ENCODE measurements around the gene DDX51.

DDX51 gene

DNA sequence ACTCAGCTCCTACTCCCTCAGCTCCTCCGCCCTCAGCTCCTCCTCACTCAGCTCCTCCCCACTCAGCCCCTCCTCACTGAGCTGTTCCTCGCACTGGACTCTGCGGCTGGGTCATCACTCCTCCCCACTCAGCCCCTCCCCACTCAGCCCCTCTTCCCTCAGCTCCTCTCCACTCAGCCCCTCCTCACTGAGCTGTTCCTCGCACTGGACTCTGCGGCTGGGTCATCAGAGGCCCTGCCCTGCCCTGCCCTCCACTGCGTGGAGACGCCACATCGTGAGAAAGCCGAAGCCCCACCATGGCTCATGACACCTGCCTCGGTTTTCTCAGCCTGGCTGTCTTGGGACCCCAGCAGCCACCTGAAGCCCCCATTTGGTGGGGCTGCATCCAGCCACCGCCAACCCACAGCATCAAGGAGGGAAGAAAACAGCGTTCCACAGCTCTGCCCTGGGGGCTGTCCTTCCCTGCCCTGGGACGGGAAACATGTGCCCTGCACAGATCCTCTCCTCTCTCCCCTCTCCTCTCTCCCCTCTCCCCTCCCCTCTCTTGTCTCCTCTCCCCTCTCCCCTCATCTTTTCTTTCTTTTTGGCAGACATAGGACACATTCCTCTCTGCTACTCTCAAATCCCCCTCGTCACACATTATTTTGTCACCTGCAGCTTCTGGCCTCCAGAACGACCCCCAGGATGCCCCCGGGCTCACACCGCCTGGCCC, 17.8 kb upstream of the DDX51 start:
- Histone ChIP-seq H3K18ac (ENCODE audit: low read length) (no peak overlapping the region), H3K27me3 (ENCODE audit: insufficient read depth, low read length) (no peaks in the 10 kb centered on the region), H2AK5ac (ENCODE audit: low read length) (no peak overlapping the region), H3K23ac (ENCODE audit: low read length) (no peak overlapping the region), H4K12ac (ENCODE audit: low read depth, low read length) (no peak overlapping the region), H2AFZ (ENCODE audit: insufficient read depth, low read length, poor library complexity) (no peak overlapping the region), H4K91ac (ENCODE audit: low read depth, low read length) (no peak overlapping the region), H3K36me3 (ENCODE audit: control insufficient read depth in 1 of 2, insufficient read depth in 2 of 2, low read length in 2 of 2) (peaks cover 0 to 12% of the 10 kb centered on the region in 2 experiments), H3K4me3 (ENCODE audit: low read depth, low read length) (no peak overlapping the region), H3K9me3 (ENCODE audit: insufficient read depth, low read depth, low read length) (peaks cover 13% of the 10 kb centered on the region), H2BK120ac (ENCODE audit: insufficient read depth, low read length, poor library complexity) (no peak overlapping the region), H4K8ac (ENCODE audit: low read depth, low read length) (no peak overlapping the region), H2BK12ac (ENCODE audit: low read length) (no peak overlapping the region), H3K9ac (ENCODE audit: low read length) (no peak overlapping the region), H3K14ac (ENCODE audit: low read length) (no peak overlapping the region), H3K4me1 (ENCODE audit: control insufficient read depth in 1 of 2, insufficient read depth in 2 of 2, low read length in 2 of 2) (no peaks in the 10 kb centered on the region), H3K27ac (ENCODE audit: low read depth, low read length) (no peak overlapping the region), H3K79me1 (ENCODE audit: low read length) (no peaks in the 10 kb centered on the region), H2BK5ac (ENCODE audit: low read depth, low read length, poor library complexity) (no peak overlapping the region), H3K4me2 (ENCODE audit: low read length) (no peak overlapping the region), H3K79me2 (ENCODE audit: control insufficient read depth, insufficient read depth, low read length, poor library complexity) (no peaks in the 10 kb centered on the region), H3K4ac (ENCODE audit: low read depth, low read length) (no peak overlapping the region)
- no peak for DNase-seq
- WGBS (ENCODE audit: extremely low coverage, insufficient coverage, insufficient read length): no CpG with 5 or more reads among the region's 17 CpGs

DNA sequence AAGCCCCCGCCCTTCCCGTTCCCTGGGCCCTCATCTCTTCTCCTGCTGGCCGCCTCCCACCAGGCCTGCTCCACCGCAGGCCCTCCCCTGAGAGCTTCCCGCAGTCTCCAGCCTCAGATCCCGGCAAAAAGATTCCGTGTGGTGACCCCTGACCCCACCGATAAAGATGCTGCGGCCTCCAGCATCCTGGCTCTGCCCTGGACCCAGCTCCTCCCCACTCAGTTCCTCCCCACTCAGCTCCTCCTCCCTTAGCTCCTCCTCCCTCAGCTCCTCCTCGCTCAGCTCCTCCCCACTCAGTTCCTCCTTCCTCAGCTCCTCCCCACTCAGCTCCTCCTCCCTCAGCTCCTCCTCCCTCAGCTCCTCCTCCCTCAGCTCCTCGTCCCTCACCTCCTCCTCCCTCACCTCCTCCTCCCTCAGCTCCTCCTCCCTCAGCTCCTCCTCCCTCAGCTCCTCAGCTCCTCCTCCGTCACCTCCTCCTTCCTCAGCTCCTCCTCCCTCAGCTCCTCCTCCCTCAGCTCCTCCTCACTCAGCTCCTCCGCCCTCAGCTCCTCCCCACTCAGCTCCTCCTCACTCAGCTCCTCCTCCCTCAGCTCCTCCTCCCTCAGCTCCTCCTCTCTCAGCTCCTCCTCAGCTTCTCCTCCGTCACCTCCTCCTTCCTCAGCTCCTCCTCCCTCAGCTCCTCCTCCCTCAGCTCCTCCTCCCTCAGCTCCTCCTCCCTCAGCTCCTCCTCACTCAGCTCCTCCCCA, 17.1 kb upstream of the DDX51 start:
- H3K27me3 ChIP-seq (ENCODE audit: insufficient read depth, low read length): no peaks in the 10 kb centered on the region
- no peak overlapping the region for H4K8ac ChIP-seq (ENCODE audit: low read depth, low read length)
- H3K4me2 ChIP-seq (ENCODE audit: low read length): no peak overlapping the region
- no peak overlapping the region for H2AFZ ChIP-seq (ENCODE audit: insufficient read depth, low read length, poor library complexity)
- no peak overlapping the region for H2BK120ac ChIP-seq (ENCODE audit: insufficient read depth, low read length, poor library complexity)
- H3K23ac ChIP-seq (ENCODE audit: low read length): no peak overlapping the region
- H3K18ac ChIP-seq (ENCODE audit: low read length): no peak overlapping the region
- peak overlapping the region; percentile 32 for H3K4me3 ChIP-seq (ENCODE audit: low read depth, low read length)
- no peak overlapping the region for H3K9ac ChIP-seq (ENCODE audit: low read length)
- H3K36me3 ChIP-seq (ENCODE audit: control insufficient read depth in 1 of 2, insufficient read depth in 2 of 2, low read length in 2 of 2): peaks cover 3 to 20% of the 10 kb centered on the region in 2 experiments
- H2BK12ac ChIP-seq (ENCODE audit: low read length): no peak overlapping the region
- no peaks in the 10 kb centered on the region for H3K4me1 ChIP-seq (ENCODE audit: control insufficient read depth in 1 of 2, insufficient read depth in 2 of 2, low read length in 2 of 2)
- WGBS (ENCODE audit: extremely low coverage, insufficient coverage, insufficient read length): no CpG with 5 or more reads among the region's 14 CpGs
- no peak overlapping the region for H3K4ac ChIP-seq (ENCODE audit: low read depth, low read length)
- no peak overlapping the region for H4K91ac ChIP-seq (ENCODE audit: low read depth, low read length)
- DNase-seq: no peak
- no peak overlapping the region for H2BK5ac ChIP-seq (ENCODE audit: low read depth, low read length, poor library complexity)
- no peak overlapping the region for H4K12ac ChIP-seq (ENCODE audit: low read depth, low read length)
- H2AK5ac ChIP-seq (ENCODE audit: low read length): no peak overlapping the region
- no peaks in the 10 kb centered on the region for H3K79me1 ChIP-seq (ENCODE audit: low read length)
- peaks cover 21% of the 10 kb centered on the region for H3K9me3 ChIP-seq (ENCODE audit: insufficient read depth, low read depth, low read length)
- no peaks in the 10 kb centered on the region for H3K79me2 ChIP-seq (ENCODE audit: control insufficient read depth, insufficient read depth, low read length, poor library complexity)
- H3K14ac ChIP-seq (ENCODE audit: low read length): no peak overlapping the region
- no peak overlapping the region for H3K27ac ChIP-seq (ENCODE audit: low read depth, low read length)

DNA sequence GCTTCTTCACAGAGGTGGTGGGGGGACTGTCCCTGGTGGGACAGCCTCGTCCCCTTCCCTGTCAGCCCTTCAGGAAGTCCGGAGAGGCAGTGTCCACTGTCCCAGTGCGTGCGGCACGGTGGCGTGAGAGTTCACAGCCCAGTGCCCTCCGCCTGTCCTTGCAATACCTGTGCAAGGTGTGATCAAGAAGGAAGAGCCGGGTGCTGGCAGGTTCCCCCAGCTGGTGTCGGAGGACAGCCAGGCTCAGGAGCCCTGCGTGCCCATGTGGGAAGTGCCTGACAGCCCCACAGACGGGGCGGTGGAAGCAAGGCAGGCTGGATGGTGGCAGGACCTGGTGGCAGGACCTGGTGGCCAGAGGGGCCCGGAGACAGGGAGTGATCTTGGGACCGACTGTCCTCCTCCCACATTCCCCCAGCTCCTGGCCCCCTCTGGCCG, 16.5 kb upstream of the DDX51 start:
- Histone ChIP-seq H3K4me3 (ENCODE audit: low read depth, low read length) (no peak overlapping the region), H4K12ac (ENCODE audit: low read depth, low read length) (no peak overlapping the region), H4K91ac (ENCODE audit: low read depth, low read length) (no peak overlapping the region), H3K27me3 (ENCODE audit: insufficient read depth, low read length) (no peaks in the 10 kb centered on the region), H3K23ac (ENCODE audit: low read length) (no peak overlapping the region), H3K9me3 (ENCODE audit: insufficient read depth, low read depth, low read length) (peaks cover 24% of the 10 kb centered on the region), H2BK5ac (ENCODE audit: low read depth, low read length, poor library complexity) (no peak overlapping the region), H3K36me3 (ENCODE audit: control insufficient read depth in 1 of 2, insufficient read depth in 2 of 2, low read length in 2 of 2) (peaks cover 3 to 25% of the 10 kb centered on the region in 2 experiments), H2AK5ac (ENCODE audit: low read length) (no peak overlapping the region), H4K8ac (ENCODE audit: low read depth, low read length) (no peak overlapping the region), H2BK120ac (ENCODE audit: insufficient read depth, low read length, poor library complexity) (no peak overlapping the region), H3K4me2 (ENCODE audit: low read length) (no peak overlapping the region), H3K18ac (ENCODE audit: low read length) (no peak overlapping the region), H3K14ac (ENCODE audit: low read length) (no peak overlapping the region), H2BK12ac (ENCODE audit: low read length) (no peak overlapping the region), H3K27ac (ENCODE audit: low read depth, low read length) (no peak overlapping the region), H3K9ac (ENCODE audit: low read length) (no peak overlapping the region), H3K79me2 (ENCODE audit: control insufficient read depth, insufficient read depth, low read length, poor library complexity) (no peaks in the 10 kb centered on the region), H2AFZ (ENCODE audit: insufficient read depth, low read length, poor library complexity) (no peak overlapping the region), H3K4me1 (ENCODE audit: control insufficient read depth in 1 of 2, insufficient read depth in 2 of 2, low read length in 2 of 2) (no peaks in the 10 kb centered on the region), H3K79me1 (ENCODE audit: low read length) (no peaks in the 10 kb centered on the region), H3K4ac (ENCODE audit: low read depth, low read length) (no peak overlapping the region)
- DNase-seq: no peak
- no CpG with 5 or more reads among the region's 15 CpGs for WGBS (ENCODE audit: extremely low coverage, insufficient coverage, insufficient read length)

DNA sequence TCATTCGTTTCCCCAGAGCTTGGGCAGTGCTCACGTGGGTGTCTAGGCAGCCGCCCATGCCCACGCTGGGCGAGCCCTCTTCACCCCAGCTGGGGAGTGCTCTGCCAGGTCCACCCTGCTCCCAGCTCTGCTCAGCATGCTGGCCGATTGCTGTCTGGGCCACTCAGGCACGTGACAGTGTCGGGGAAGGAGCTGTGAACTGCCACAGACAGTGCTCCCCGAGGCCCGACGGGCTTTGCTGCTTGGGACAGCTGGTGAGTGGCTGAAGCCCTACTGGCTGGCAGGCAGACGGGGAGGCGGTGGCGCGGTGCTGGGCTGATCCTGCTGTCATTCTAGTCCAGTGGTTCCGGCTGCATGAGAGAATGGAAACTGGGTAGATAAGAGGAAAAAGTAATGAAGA, 15.9 kb upstream of the DDX51 start:
- Histone ChIP-seq H2AFZ (ENCODE audit: insufficient read depth, low read length, poor library complexity) (no peak overlapping the region), H3K4me2 (ENCODE audit: low read length) (no peak overlapping the region), H3K4me1 (ENCODE audit: control insufficient read depth in 1 of 2, insufficient read depth in 2 of 2, low read length in 2 of 2) (no peaks in the 10 kb centered on the region), H3K9ac (ENCODE audit: low read length) (no peak overlapping the region), H3K9me3 (ENCODE audit: insufficient read depth, low read depth, low read length) (peaks cover 28% of the 10 kb centered on the region), H2AK5ac (ENCODE audit: low read length) (no peak overlapping the region), H2BK12ac (ENCODE audit: low read length) (no peak overlapping the region), H3K27ac (ENCODE audit: low read depth, low read length) (no peak overlapping the region), H3K18ac (ENCODE audit: low read length) (no peak overlapping the region), H3K79me2 (ENCODE audit: control insufficient read depth, insufficient read depth, low read length, poor library complexity) (no peaks in the 10 kb centered on the region), H3K27me3 (ENCODE audit: insufficient read depth, low read length) (no peaks in the 10 kb centered on the region), H3K4me3 (ENCODE audit: low read depth, low read length) (no peak overlapping the region), H4K8ac (ENCODE audit: low read depth, low read length) (no peak overlapping the region), H2BK5ac (ENCODE audit: low read depth, low read length, poor library complexity) (no peak overlapping the region), H3K79me1 (ENCODE audit: low read length) (no peaks in the 10 kb centered on the region), H3K4ac (ENCODE audit: low read depth, low read length) (no peak overlapping the region), H2BK120ac (ENCODE audit: insufficient read depth, low read length, poor library complexity) (no peak overlapping the region), H4K12ac (ENCODE audit: low read depth, low read length) (no peak overlapping the region), H4K91ac (ENCODE audit: low read depth, low read length) (no peak overlapping the region), H3K23ac (ENCODE audit: low read length) (no peak overlapping the region), H3K14ac (ENCODE audit: low read length) (no peak overlapping the region), H3K36me3 (ENCODE audit: control insufficient read depth in 1 of 2, insufficient read depth in 2 of 2, low read length in 2 of 2) (peaks cover 3 to 28% of the 10 kb centered on the region in 2 experiments)
- no CpG with 5 or more reads among the region's 16 CpGs for WGBS (ENCODE audit: extremely low coverage, insufficient coverage, insufficient read length)
- no peak for DNase-seq
